Ishikawa (cell line): ENCODE measurements around the gene KAT8.

Experiments used
- CREB1 ChIP-seq: IDR thresholded peaks from 2 replicates; pipeline ENCODE4 v1.6.1; 2012; ENCODE audit warnings: low read depth
- EP300 ChIP-seq: IDR thresholded peaks from 2 replicates; pipeline ENCODE4 v1.6.1; 2012; ENCODE audit warnings: borderline replicate concordance
- FOXM1 ChIP-seq: IDR thresholded peaks from 2 replicates; pipeline ENCODE4 v1.6.1; 2012; ENCODE audit warnings: low read depth, borderline replicate concordance
- MAX ChIP-seq: IDR thresholded peaks from 2 replicates; pipeline ENCODE4 v1.6.1; 2012
- NFIC ChIP-seq: IDR thresholded peaks from 2 replicates; pipeline ENCODE4 v1.6.1; 2012
- RAD21 ChIP-seq: IDR thresholded peaks from 2 replicates; pipeline ENCODE4 v1.6.1; 2012; ENCODE audit warnings: low read depth
- TAF1 ChIP-seq: IDR thresholded peaks from 2 replicates; pipeline ENCODE4 v1.6.1; 2012; ENCODE audit warnings: low read depth, mild to moderate bottlenecking
- TCF12 ChIP-seq: IDR thresholded peaks from 2 replicates; pipeline ENCODE4 v1.6.1; 2012; ENCODE audit warnings: low read depth
- YY1 ChIP-seq: IDR thresholded peaks from 2 replicates; pipeline ENCODE4 v1.6.1; 2012; ENCODE audit warnings: low read depth
- ZBTB7A ChIP-seq: IDR thresholded peaks from 2 replicates; pipeline ENCODE4 v1.6.1; 2012; ENCODE audit warnings: low read depth
- TF ChIP-seq, protein P1 (sequence below): IDR thresholded peaks from 2 replicates; pipeline ENCODE4 v1.6.1; 2012; ENCODE audit warnings: low read depth, mild to moderate bottlenecking
- TF ChIP-seq, protein P2 (sequence below): IDR thresholded peaks from 2 replicates; pipeline ENCODE4 v1.6.1; 2012

DNA sequence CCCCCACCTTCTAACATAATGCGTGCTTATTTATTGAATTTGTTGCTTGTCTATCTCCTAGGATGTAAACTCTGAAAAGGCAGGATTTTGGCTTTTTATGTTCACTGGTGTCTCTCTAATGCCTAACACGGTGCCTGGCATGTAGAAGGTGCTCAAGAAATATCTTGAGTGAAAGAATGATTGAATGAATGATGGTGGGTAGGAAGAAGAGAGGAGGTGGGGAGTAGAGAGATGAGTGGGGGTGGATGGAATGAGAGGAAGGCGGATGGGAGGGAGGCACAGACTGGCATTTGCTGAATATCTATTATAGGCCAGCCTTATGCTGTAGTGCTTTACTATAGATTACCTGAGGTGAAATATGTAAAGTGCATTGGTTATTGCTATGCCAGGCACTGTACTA is 30.1 kb downstream of the KAT8 start:
- no peak for TF ChIP-seq EP300
- TF ChIP-seq, protein P1, sequence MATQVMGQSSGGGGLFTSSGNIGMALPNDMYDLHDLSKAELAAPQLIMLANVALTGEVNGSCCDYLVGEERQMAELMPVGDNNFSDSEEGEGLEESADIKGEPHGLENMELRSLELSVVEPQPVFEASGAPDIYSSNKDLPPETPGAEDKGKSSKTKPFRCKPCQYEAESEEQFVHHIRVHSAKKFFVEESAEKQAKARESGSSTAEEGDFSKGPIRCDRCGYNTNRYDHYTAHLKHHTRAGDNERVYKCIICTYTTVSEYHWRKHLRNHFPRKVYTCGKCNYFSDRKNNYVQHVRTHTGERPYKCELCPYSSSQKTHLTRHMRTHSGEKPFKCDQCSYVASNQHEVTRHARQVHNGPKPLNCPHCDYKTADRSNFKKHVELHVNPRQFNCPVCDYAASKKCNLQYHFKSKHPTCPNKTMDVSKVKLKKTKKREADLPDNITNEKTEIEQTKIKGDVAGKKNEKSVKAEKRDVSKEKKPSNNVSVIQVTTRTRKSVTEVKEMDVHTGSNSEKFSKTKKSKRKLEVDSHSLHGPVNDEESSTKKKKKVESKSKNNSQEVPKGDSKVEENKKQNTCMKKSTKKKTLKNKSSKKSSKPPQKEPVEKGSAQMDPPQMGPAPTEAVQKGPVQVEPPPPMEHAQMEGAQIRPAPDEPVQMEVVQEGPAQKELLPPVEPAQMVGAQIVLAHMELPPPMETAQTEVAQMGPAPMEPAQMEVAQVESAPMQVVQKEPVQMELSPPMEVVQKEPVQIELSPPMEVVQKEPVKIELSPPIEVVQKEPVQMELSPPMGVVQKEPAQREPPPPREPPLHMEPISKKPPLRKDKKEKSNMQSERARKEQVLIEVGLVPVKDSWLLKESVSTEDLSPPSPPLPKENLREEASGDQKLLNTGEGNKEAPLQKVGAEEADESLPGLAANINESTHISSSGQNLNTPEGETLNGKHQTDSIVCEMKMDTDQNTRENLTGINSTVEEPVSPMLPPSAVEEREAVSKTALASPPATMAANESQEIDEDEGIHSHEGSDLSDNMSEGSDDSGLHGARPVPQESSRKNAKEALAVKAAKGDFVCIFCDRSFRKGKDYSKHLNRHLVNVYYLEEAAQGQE: no peak
- no peak for TF ChIP-seq NFIC
- TF ChIP-seq YY1: no peak
- no peak for TF ChIP-seq TAF1
- no peak for TF ChIP-seq CREB1
- TF ChIP-seq ZBTB7A: no peak
- no peak for TF ChIP-seq RAD21
- TF ChIP-seq TCF12: no peak
- TF ChIP-seq, protein P2, sequence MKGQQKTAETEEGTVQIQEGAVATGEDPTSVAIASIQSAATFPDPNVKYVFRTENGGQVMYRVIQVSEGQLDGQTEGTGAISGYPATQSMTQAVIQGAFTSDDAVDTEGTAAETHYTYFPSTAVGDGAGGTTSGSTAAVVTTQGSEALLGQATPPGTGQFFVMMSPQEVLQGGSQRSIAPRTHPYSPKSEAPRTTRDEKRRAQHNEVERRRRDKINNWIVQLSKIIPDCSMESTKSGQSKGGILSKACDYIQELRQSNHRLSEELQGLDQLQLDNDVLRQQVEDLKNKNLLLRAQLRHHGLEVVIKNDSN: no peak
- TF ChIP-seq MAX: no peak
- no peak for TF ChIP-seq FOXM1
